SK-N-SH (cell line): ENCODE measurements around the gene LDHD.

ENCODE experiments used
- EP300 ChIP-seq, 2 experiments: IDR thresholded peaks; 2 replicates each; pipeline versions ENCODE4 v1.4.0 to v1.6.1; 2012; ENCODE audit warnings: borderline replicate concordance in 1 of 2, low read depth in 1 of 2, low read length in 1 of 2
- GABPA ChIP-seq: IDR thresholded peaks from 2 replicates; pipeline ENCODE4 v1.4.0; 2012; ENCODE audit warnings: low read depth, mild to moderate bottlenecking
- MXI1 ChIP-seq: IDR thresholded peaks from 2 replicates; pipeline ENCODE4 v1.6.1; 2012; ENCODE audit warnings: mild to moderate bottlenecking, low read depth, low read length, improper control_type of control experiment
- NRF1 ChIP-seq: IDR thresholded peaks from 2 replicates; pipeline ENCODE4 v1.6.1; 2012; ENCODE audit warnings: low read depth, mild to moderate bottlenecking, low read length
- POLR2AphosphoS5 ChIP-seq: IDR thresholded peaks from 2 replicates; pipeline ENCODE4 v1.6.1; 2012; ENCODE audit warnings: low read depth, low read length
- RAD21 ChIP-seq: IDR thresholded peaks from 2 replicates; pipeline ENCODE4 v1.6.1; 2012; ENCODE audit warnings: mild to moderate bottlenecking, low read length
- SIN3A ChIP-seq: IDR thresholded peaks from 2 replicates; pipeline ENCODE4 v1.6.1; 2012; ENCODE audit warnings: low read depth, mild to moderate bottlenecking, low read length, moderate library complexity, borderline replicate concordance
- TAF1 ChIP-seq: IDR thresholded peaks from 2 replicates; pipeline ENCODE4 v1.6.1; 2012; ENCODE audit warnings: low read depth, mild to moderate bottlenecking, low read length, moderate library complexity, borderline replicate concordance
- TF ChIP-seq, protein P1 (sequence below): fragments of 200-600 bp; sonication (generic); IDR thresholded peaks from 2 replicates; pipeline ENCODE4 v1.6.1; 2017; ENCODE audit warnings: antibody characterized with exemption, mild to moderate bottlenecking, moderate library complexity
- TF ChIP-seq, protein P2 (sequence below): IDR thresholded peaks from 2 replicates; pipeline ENCODE4; 2012
- TF ChIP-seq, protein P3 (sequence below): IDR thresholded peaks from 2 replicates; pipeline ENCODE4 v1.4.0; 2012; ENCODE audit warnings: low read depth
- TF ChIP-seq, protein P4 (sequence below): IDR thresholded peaks from 2 replicates; pipeline ENCODE4 v1.6.1; 2012; ENCODE audit warnings: mild to moderate bottlenecking, low read depth, low read length, moderate library complexity
- TF ChIP-seq, protein P5 (sequence below): fragments of 150-350 bp; IDR thresholded peaks from 2 replicates; pipeline ENCODE4 v1.6.1; 2017; ENCODE audit warnings: antibody characterized with exemption, low read length, low read depth, borderline replicate concordance

DNA sequence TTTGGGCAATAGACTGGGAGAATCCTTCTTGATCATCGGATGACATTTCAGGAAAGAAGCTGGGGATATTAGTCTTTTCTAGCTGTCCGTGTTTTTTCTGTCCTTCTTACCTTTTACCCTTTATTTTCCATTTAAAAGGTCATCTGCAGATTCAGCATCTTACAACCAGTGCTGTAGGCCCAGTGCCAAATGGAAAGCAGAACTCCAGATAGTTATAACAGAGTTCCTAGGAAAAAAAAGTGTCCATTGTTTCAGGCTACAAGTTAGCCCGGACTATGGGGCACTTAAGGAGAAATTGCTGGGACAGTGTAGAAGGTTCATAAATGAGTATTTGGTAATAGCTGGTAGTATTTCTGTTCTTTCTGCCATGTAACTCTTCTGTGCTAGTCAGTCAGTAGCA lies 28.4 kb downstream of the LDHD start:
- no peak for TF ChIP-seq SIN3A
- no peak for TF ChIP-seq TAF1
- no peak for TF ChIP-seq NRF1
- TF ChIP-seq, protein P1, sequence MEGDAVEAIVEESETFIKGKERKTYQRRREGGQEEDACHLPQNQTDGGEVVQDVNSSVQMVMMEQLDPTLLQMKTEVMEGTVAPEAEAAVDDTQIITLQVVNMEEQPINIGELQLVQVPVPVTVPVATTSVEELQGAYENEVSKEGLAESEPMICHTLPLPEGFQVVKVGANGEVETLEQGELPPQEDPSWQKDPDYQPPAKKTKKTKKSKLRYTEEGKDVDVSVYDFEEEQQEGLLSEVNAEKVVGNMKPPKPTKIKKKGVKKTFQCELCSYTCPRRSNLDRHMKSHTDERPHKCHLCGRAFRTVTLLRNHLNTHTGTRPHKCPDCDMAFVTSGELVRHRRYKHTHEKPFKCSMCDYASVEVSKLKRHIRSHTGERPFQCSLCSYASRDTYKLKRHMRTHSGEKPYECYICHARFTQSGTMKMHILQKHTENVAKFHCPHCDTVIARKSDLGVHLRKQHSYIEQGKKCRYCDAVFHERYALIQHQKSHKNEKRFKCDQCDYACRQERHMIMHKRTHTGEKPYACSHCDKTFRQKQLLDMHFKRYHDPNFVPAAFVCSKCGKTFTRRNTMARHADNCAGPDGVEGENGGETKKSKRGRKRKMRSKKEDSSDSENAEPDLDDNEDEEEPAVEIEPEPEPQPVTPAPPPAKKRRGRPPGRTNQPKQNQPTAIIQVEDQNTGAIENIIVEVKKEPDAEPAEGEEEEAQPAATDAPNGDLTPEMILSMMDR: no peak
- TF ChIP-seq EP300 (IDR thresholded peaks at IDR 0.05; ENCODE audit: borderline replicate concordance in 1 of 2, low read depth in 1 of 2, low read length in 1 of 2): no peak
- no peak for TF ChIP-seq GABPA
- TF ChIP-seq, protein P2, sequence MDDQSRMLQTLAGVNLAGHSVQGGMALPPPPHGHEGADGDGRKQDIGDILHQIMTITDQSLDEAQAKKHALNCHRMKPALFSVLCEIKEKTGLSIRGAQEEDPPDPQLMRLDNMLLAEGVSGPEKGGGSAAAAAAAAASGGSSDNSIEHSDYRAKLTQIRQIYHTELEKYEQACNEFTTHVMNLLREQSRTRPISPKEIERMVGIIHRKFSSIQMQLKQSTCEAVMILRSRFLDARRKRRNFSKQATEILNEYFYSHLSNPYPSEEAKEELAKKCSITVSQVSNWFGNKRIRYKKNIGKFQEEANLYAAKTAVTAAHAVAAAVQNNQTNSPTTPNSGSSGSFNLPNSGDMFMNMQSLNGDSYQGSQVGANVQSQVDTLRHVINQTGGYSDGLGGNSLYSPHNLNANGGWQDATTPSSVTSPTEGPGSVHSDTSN: no peak
- TF ChIP-seq, protein P3, sequence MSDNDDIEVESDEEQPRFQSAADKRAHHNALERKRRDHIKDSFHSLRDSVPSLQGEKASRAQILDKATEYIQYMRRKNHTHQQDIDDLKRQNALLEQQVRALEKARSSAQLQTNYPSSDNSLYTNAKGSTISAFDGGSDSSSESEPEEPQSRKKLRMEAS: no peak
- no peak for TF ChIP-seq MXI1
- TF ChIP-seq, protein P4, sequence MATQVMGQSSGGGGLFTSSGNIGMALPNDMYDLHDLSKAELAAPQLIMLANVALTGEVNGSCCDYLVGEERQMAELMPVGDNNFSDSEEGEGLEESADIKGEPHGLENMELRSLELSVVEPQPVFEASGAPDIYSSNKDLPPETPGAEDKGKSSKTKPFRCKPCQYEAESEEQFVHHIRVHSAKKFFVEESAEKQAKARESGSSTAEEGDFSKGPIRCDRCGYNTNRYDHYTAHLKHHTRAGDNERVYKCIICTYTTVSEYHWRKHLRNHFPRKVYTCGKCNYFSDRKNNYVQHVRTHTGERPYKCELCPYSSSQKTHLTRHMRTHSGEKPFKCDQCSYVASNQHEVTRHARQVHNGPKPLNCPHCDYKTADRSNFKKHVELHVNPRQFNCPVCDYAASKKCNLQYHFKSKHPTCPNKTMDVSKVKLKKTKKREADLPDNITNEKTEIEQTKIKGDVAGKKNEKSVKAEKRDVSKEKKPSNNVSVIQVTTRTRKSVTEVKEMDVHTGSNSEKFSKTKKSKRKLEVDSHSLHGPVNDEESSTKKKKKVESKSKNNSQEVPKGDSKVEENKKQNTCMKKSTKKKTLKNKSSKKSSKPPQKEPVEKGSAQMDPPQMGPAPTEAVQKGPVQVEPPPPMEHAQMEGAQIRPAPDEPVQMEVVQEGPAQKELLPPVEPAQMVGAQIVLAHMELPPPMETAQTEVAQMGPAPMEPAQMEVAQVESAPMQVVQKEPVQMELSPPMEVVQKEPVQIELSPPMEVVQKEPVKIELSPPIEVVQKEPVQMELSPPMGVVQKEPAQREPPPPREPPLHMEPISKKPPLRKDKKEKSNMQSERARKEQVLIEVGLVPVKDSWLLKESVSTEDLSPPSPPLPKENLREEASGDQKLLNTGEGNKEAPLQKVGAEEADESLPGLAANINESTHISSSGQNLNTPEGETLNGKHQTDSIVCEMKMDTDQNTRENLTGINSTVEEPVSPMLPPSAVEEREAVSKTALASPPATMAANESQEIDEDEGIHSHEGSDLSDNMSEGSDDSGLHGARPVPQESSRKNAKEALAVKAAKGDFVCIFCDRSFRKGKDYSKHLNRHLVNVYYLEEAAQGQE: no peak
- TF ChIP-seq, protein P5, sequence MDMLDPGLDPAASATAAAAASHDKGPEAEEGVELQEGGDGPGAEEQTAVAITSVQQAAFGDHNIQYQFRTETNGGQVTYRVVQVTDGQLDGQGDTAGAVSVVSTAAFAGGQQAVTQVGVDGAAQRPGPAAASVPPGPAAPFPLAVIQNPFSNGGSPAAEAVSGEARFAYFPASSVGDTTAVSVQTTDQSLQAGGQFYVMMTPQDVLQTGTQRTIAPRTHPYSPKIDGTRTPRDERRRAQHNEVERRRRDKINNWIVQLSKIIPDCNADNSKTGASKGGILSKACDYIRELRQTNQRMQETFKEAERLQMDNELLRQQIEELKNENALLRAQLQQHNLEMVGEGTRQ: no peak
- TF ChIP-seq POLR2AphosphoS5: no peak
- no peak for TF ChIP-seq RAD21
